Measurements from ENCODE around the gene RAPH1.
A peak's percentile ranks its signal among the peaks of the same experiment; 100 is the strongest.
"Not testable (repeated sequence)": the region's sequence is repeated elsewhere in the genome, so short reads cannot be mapped to it uniquely, and the experiment has no call there.

The RAPH1 gene

DNA sequence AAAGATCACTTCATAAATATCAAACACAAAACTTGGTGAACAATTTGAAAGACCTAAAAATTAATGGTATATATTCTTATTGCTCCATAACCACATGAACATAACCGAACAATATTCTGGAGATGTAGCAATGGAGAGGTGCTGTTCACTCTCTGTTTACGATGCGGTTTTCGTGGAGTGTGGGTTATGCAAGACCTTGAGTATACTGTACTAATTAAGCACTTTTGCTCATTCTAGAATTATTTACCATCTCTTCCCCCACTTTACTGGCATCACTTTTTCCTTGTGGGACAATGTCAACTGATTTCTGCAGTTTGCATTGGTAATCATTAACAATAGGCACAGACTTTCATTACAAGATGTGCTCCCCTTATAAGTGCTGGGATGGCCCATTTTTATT lies 97.6 kb downstream of the RAPH1 start:
- H2AFZ ChIP-seq (ENCODE audit: low read length, unreplicated experiment), result no peak overlapping the region
- no peaks in the 10 kb centered on the region for H3K27me3 ChIP-seq (ENCODE audit: insufficient read depth, low read length)
- H3K79me2 ChIP-seq (ENCODE audit: control insufficient read depth, insufficient read depth, low read length, unreplicated experiment), result peaks cover 34% of the 10 kb centered on the region
- no peaks in the 10 kb centered on the region for H3K4me1 ChIP-seq (ENCODE audit: control insufficient read depth, insufficient read depth, low read length, unreplicated experiment)
- H3K36me3 ChIP-seq (ENCODE audit: insufficient read depth, low read length), result peaks cover 35% of the 10 kb centered on the region
- no peak overlapping the region for H3K4me3 ChIP-seq (ENCODE audit: low read depth, low read length)
- H3K27ac ChIP-seq (ENCODE audit: low read depth, low read length), result no peak overlapping the region

DNA sequence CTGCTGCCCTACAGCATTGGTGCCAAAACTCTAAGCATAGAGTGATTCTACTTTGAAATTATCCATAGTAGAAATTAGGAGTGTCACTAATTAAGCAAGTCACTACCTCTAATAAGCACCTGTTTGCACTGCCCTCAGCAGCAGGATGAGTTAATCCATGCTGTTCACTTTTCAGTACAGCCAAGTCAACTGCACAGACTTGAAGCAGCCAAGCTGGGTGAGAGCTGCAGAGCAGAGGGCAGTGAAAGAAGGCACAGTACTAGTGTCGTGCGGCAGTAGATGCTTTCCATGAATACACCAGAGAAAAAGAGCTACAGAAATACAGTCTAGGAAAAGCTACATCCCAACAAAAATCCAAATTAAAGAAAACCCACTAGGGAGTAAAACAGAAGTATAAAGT lies 98.6 kb downstream of the RAPH1 start:
- no peak overlapping the region for H3K27ac ChIP-seq (ENCODE audit: low read depth, low read length)
- H3K36me3 ChIP-seq (ENCODE audit: insufficient read depth, low read length), result peaks cover 29% of the 10 kb centered on the region
- no peak overlapping the region for H2AFZ ChIP-seq (ENCODE audit: low read length, unreplicated experiment)
- H3K4me1 ChIP-seq (ENCODE audit: control insufficient read depth, insufficient read depth, low read length, unreplicated experiment), result peaks cover 5% of the 10 kb centered on the region
- peaks cover 34% of the 10 kb centered on the region for H3K79me2 ChIP-seq (ENCODE audit: control insufficient read depth, insufficient read depth, low read length, unreplicated experiment)
- no peaks in the 10 kb centered on the region for H3K27me3 ChIP-seq (ENCODE audit: insufficient read depth, low read length)
- H3K4me3 ChIP-seq (ENCODE audit: low read depth, low read length), result no peak overlapping the region

GRCh38 chr2:203432811-203433210 lies 102.3 kb downstream of the RAPH1 start:
- Histone ChIP-seq H3K27ac (ENCODE audit: low read depth, low read length) (0 out of 2 replicates have a peak overlapping the region, but pooled peaks have one; percentile 24), H3K27me3 (ENCODE audit: insufficient read depth, low read length) (no peaks in the 10 kb centered on the region), H2AFZ (ENCODE audit: low read length, unreplicated experiment) (no peak overlapping the region), H3K36me3 (ENCODE audit: insufficient read depth, low read length) (peaks cover 32% of the 10 kb centered on the region), H3K4me1 (ENCODE audit: control insufficient read depth, insufficient read depth, low read length, unreplicated experiment) (peaks cover 5% of the 10 kb centered on the region), H3K79me2 (ENCODE audit: control insufficient read depth, insufficient read depth, low read length, unreplicated experiment) (peaks cover 20% of the 10 kb centered on the region), H3K4me3 (ENCODE audit: low read depth, low read length) (no peak overlapping the region)

- Histone ChIP-seq H3K36me3 (ENCODE audit: insufficient read depth, low read length) (peaks cover 31% of the 10 kb centered on the region), H3K4me1 (ENCODE audit: control insufficient read depth, insufficient read depth, low read length, unreplicated experiment) (peaks cover 17% of the 10 kb centered on the region), H3K79me2 (ENCODE audit: control insufficient read depth, insufficient read depth, low read length, unreplicated experiment) (peaks cover 16% of the 10 kb centered on the region), H3K27me3 (ENCODE audit: insufficient read depth, low read length) (no peaks in the 10 kb centered on the region), H2AFZ (ENCODE audit: low read length, unreplicated experiment) (no peak overlapping the region), H3K4me3 (ENCODE audit: low read depth, low read length) (no peak overlapping the region), H3K27ac (ENCODE audit: low read depth, low read length) (peak overlapping the region; percentile 24; the same call in 1 of the 2 replicates)
These were observed 103.5 kb downstream of the RAPH1 start for GRCh38 chr2:203431391-203432185.

GRCh38 chr2:203429643-203430042 lies 105.5 kb downstream of the RAPH1 start:
- not testable (repeated sequence) for H3K27ac ChIP-seq (ENCODE audit: low read depth, low read length); H3K4me3 ChIP-seq (ENCODE audit: low read depth, low read length); H3K27me3 ChIP-seq (ENCODE audit: insufficient read depth, low read length); H2AFZ ChIP-seq (ENCODE audit: low read length, unreplicated experiment); H3K79me2 ChIP-seq (ENCODE audit: control insufficient read depth, insufficient read depth, low read length, unreplicated experiment)
- H3K4me1 ChIP-seq (ENCODE audit: control insufficient read depth, insufficient read depth, low read length, unreplicated experiment), result peaks cover 22% of the 10 kb centered on the region
- H3K36me3 ChIP-seq (ENCODE audit: insufficient read depth, low read length), result peaks cover 28% of the 10 kb centered on the region

DNA sequence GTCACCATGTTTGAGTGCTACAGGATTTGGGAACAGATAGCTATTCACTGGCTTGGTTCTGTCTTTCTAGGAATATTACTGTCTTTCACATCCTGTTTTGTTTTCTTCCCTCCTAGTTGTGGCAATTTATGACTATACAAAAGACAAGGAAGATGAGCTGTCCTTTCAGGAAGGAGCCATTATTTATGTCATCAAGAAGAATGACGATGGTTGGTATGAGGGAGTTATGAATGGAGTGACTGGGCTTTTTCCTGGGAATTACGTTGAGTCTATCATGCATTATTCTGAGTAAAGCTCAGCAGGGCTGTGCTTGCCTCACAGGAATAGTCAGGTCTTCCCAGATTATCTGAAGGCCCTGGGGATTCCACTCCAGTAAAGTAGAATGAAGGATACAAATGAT lies 108.0 kb downstream of the RAPH1 start:
- Histone ChIP-seq H3K79me2 (ENCODE audit: control insufficient read depth, insufficient read depth, low read length, unreplicated experiment) (no peaks in the 10 kb centered on the region), H3K27me3 (ENCODE audit: insufficient read depth, low read length) (no peaks in the 10 kb centered on the region), H3K4me1 (ENCODE audit: control insufficient read depth, insufficient read depth, low read length, unreplicated experiment) (peaks cover 21% of the 10 kb centered on the region), H3K36me3 (ENCODE audit: insufficient read depth, low read length) (peaks cover 21% of the 10 kb centered on the region), H3K27ac (ENCODE audit: low read depth, low read length) (peak overlapping the region; percentile 76), H2AFZ (ENCODE audit: low read length, unreplicated experiment) (no peak overlapping the region), H3K4me3 (ENCODE audit: low read depth, low read length) (no peak overlapping the region)

GRCh38 chr2:203418271-203418670 lies 116.8 kb downstream of the RAPH1 start:
- H3K4me1 ChIP-seq (ENCODE audit: control insufficient read depth, insufficient read depth, low read length, unreplicated experiment), result peaks cover 6% of the 10 kb centered on the region
- no peaks in the 10 kb centered on the region for H3K79me2 ChIP-seq (ENCODE audit: control insufficient read depth, insufficient read depth, low read length, unreplicated experiment)
- H3K27ac ChIP-seq (ENCODE audit: low read depth, low read length), result no peak overlapping the region
- H3K27me3 ChIP-seq (ENCODE audit: insufficient read depth, low read length), result no peaks in the 10 kb centered on the region
- peaks cover 23% of the 10 kb centered on the region for H3K36me3 ChIP-seq (ENCODE audit: insufficient read depth, low read length)
- no peak overlapping the region for H3K4me3 ChIP-seq (ENCODE audit: low read depth, low read length)
- no peak overlapping the region for H2AFZ ChIP-seq (ENCODE audit: low read length, unreplicated experiment)

GRCh38 chr2:203413796-203414195 lies 121.3 kb downstream of the RAPH1 start:
- H3K4me1 ChIP-seq (ENCODE audit: control insufficient read depth, insufficient read depth, low read length, unreplicated experiment), result peaks cover 23% of the 10 kb centered on the region
- peaks cover 3% of the 10 kb centered on the region for H3K79me2 ChIP-seq (ENCODE audit: control insufficient read depth, insufficient read depth, low read length, unreplicated experiment)
- H3K27ac ChIP-seq (ENCODE audit: low read depth, low read length), result no peak overlapping the region
- H3K4me3 ChIP-seq (ENCODE audit: low read depth, low read length), result no peak overlapping the region
- H2AFZ ChIP-seq (ENCODE audit: low read length, unreplicated experiment), result no peak overlapping the region
- peaks cover 38% of the 10 kb centered on the region for H3K36me3 ChIP-seq (ENCODE audit: insufficient read depth, low read length)
- H3K27me3 ChIP-seq (ENCODE audit: insufficient read depth, low read length), result no peaks in the 10 kb centered on the region

DNA sequence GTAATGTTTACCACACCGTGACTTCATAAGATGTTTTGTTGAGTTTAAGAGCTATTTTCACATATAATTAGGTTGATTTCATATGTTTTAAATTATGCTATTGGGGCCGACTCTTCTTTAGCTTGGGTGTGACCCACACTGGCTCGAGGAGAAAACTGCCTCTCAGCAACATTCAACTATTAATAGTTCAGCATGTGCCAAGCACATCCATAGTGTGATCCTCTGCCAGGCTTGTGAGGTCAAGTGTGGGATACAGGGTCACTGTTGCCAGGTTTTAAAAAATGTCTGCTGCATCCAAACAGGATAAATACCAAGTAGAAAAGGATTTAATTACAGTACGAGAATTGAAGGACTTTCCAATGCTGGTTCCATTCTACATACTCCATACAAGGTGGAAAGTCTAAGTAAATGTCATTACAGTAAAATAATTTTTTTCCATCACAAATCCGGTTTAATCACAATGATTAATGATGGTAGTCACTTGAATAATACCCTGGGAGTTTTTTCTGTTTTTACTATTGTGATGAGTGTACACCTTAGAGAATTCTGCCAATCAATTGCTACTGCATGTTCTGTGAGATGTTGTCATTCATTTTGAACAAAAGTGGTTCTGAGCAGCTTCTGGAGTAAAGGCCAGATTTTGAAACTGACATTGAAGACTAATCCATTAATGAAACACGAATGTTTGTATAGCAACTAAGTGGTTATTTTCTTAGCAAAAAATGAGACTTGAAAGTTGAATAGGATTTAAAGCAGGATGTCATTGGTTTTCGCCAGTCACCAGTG lies 122.4 kb downstream of the RAPH1 start:
- peaks cover 3% of the 10 kb centered on the region for H3K79me2 ChIP-seq (ENCODE audit: control insufficient read depth, insufficient read depth, low read length, unreplicated experiment)
- H3K27me3 ChIP-seq (ENCODE audit: insufficient read depth, low read length), result no peaks in the 10 kb centered on the region
- peaks cover 23% of the 10 kb centered on the region for H3K4me1 ChIP-seq (ENCODE audit: control insufficient read depth, insufficient read depth, low read length, unreplicated experiment)
- peaks cover 32% of the 10 kb centered on the region for H3K36me3 ChIP-seq (ENCODE audit: insufficient read depth, low read length)
- H3K27ac ChIP-seq (ENCODE audit: low read depth, low read length), result peak overlapping the region; percentile 4; the same call in 1 of the 2 replicates
- no peak overlapping the region for H3K4me3 ChIP-seq (ENCODE audit: low read depth, low read length)
- H2AFZ ChIP-seq (ENCODE audit: low read length, unreplicated experiment), result no peak overlapping the region

DNA sequence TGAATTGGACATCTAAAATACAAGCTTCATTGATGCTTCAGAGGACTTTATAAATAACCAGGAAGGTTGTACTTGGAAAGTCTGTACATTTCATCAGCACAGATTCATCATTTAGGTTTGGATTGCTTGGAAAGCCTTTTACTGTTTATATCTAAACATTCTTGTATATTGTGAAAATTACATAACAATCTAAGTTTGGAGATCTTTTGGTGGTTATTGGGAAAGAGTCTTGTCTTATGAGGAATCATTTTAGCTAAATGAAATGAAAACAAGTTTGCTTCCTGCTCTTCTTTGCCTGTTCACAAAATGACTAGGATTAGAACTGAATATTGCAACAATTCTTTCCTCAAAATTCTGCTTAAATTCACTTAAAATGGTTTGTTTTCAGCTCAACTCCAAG lies 127.6 kb downstream of the RAPH1 start:
- no peaks in the 10 kb centered on the region for H3K27me3 ChIP-seq (ENCODE audit: insufficient read depth, low read length)
- no peak overlapping the region for H3K4me3 ChIP-seq (ENCODE audit: low read depth, low read length)
- H3K36me3 ChIP-seq (ENCODE audit: insufficient read depth, low read length), result peaks cover 31% of the 10 kb centered on the region

More for the DNA sequence above, 127.6 kb downstream of the RAPH1 start:
- H3K4me1 ChIP-seq (ENCODE audit: control insufficient read depth, insufficient read depth, low read length, unreplicated experiment), result peaks cover 40% of the 10 kb centered on the region
- no peak overlapping the region for H2AFZ ChIP-seq (ENCODE audit: low read length, unreplicated experiment)
- H3K27ac ChIP-seq (ENCODE audit: low read depth, low read length), result no peak overlapping the region
- H3K79me2 ChIP-seq (ENCODE audit: control insufficient read depth, insufficient read depth, low read length, unreplicated experiment), result peaks cover 11% of the 10 kb centered on the region
